K562 (cell line): Measurements from ENCODE around the gene PUM1. TPM values are rescaled to one million over a fixed set of nuclear protein-coding genes. Genes with fewer than 3 reads are reported as not detected.

Experiments
- ATAC-seq: fragments of 200-7000 bp; cut with Tn5 transposase; 3 replicates; pipeline ENCODE4 v1.9.1; 2020; ENCODE audit warnings: moderate library complexity
- BruUV-seq: library from RNA; stranded (reverse); fragments of 400-500 nt; replicated peaks from 2 replicates; lab custom pipeline; 2021; lab: Mats Ljungman, UMichigan
- CTCF ChIA-PET: fragments of 300-600 bp; formaldehyde crosslinking; extraction: SDS; loops from one replicate; lab custom pipeline; 2021; ENCODE audit warnings: low intra/inter-chr PET ratio; lab: Yijun Ruan, JAX
- POLR2A ChIA-PET: fragments of 300-600, 350-650 bp; sonication (Branson Sonifier 250); formaldehyde crosslinking; extraction: SDS; loops from one replicate; lab custom pipeline; 2021; ENCODE audit warnings: antibody characterized with exemption, inconsistent platforms; lab: Yijun Ruan, JAX
- DNase-seq, 4 experiments: peaks; one replicate each; pipeline versions ENCODE4 v3.0.0 to v3.0.0-alpha.2; 2011 to 2018; ENCODE audit warnings: low spot score in 3 of 4, mixed read lengths in 3 of 4; ENCODE audit errors: extremely low read depth in 1 of 4
- FAIRE-seq: peaks from 2 replicates; lab custom pipeline; 2011; peaks lifted over from hg19 to GRCh38; lab: Jason Lieb, UNC
- H2AFZ ChIP-seq: 2 replicates; pipeline ENCODE4 v1.6.0; 2011; ENCODE audit warnings: low read depth, low read length, control low read depth, inconsistent platforms
- H3K27ac ChIP-seq: fragments of 200-600 bp; 3 replicates; pipeline ENCODE4 v1.8.0; 2011; ENCODE audit warnings: low read depth, mild to moderate bottlenecking, control low read depth, inconsistent platforms, low read length, moderate library complexity, mixed read lengths; ENCODE audit errors: extremely low read depth
- H3K27me3 ChIP-seq, 2 experiments: fragments of 300-600 bp in 1 of 2; 2 replicates in 1 of 2; 3 replicates in 1 of 2; pipeline versions ENCODE4 v1.6.0 to v1.8.0; 2011; ENCODE audit warnings: inconsistent platforms in 2 of 2, low read length in 2 of 2, mild to moderate bottlenecking in 1 of 2, mixed read lengths in 1 of 2, moderate library complexity in 1 of 2; ENCODE audit not compliant: control insufficient read depth in 2 of 2, insufficient read depth in 2 of 2
- H3K36me3 ChIP-seq: fragments of 300-600 bp; 3 replicates; pipeline ENCODE4 v1.8.0; 2011; ENCODE audit warnings: mild to moderate bottlenecking, low read length, inconsistent platforms; ENCODE audit not compliant: control insufficient read depth, insufficient read depth
- H3K4me1 ChIP-seq, 2 experiments: fragments of 200-600 bp in 1 of 2; replicated peaks in 1 of 2; 2 replicates in 1 of 2; 3 replicates in 1 of 2; pipeline versions ENCODE4 v1.5.1 to v1.8.0; 2011; ENCODE audit warnings: inconsistent platforms in 2 of 2, low read length in 2 of 2, mild to moderate bottlenecking in 1 of 2, mixed read lengths in 1 of 2, moderate library complexity in 1 of 2; ENCODE audit not compliant: control insufficient read depth in 2 of 2, insufficient read depth in 2 of 2
- H3K4me2 ChIP-seq: 2 replicates; pipeline ENCODE4 v1.6.1; 2011; ENCODE audit warnings: low read length, control low read depth, inconsistent platforms, mixed read lengths; ENCODE audit not compliant: insufficient read depth
- H3K4me3 ChIP-seq: fragments of 200-600 bp; sonication (generic), shearing (Covaris generic); 2 replicates; pipeline ENCODE4 v1.5.1; 2016; ENCODE audit warnings: control low read depth, inconsistent platforms
- H3K79me2 ChIP-seq: fragments of 200-600 bp; 3 replicates; pipeline ENCODE4 v1.8.0; 2011; ENCODE audit warnings: low read length, inconsistent platforms; ENCODE audit not compliant: control insufficient read depth, insufficient read depth
- H3K9ac ChIP-seq, 2 experiments: 2 replicates each; pipeline versions ENCODE4 v1.6.0 to v1.6.1; 2011; ENCODE audit warnings: low read depth in 2 of 2, low read length in 2 of 2, control low read depth in 1 of 2, inconsistent platforms in 1 of 2, mild to moderate bottlenecking in 1 of 2, mixed read lengths in 1 of 2; ENCODE audit not compliant: insufficient read depth in 1 of 2
- H3K9me1 ChIP-seq: one replicate; pipeline ENCODE4 v1.6.0; 2011; ENCODE audit warnings: inconsistent platforms, mild to moderate bottlenecking, low read length, moderate library complexity; ENCODE audit not compliant: control insufficient read depth, insufficient read depth
- H3K9me3 ChIP-seq: replicated peaks from 2 replicates; pipeline ENCODE4 v1.5.1; 2011; ENCODE audit warnings: low read depth, low read length, inconsistent platforms; ENCODE audit not compliant: control insufficient read depth, insufficient read depth
- H4K20me1 ChIP-seq: replicated peaks from 2 replicates; pipeline ENCODE4 v1.6.1; 2011; ENCODE audit warnings: low read length, inconsistent platforms, mixed read lengths; ENCODE audit not compliant: control insufficient read depth, insufficient read depth
- ATF3 ChIP-seq, 2 experiments: fragments of 450-650 bp in 1 of 2; sonication (generic) in 1 of 2; formaldehyde crosslinking in 1 of 2; IDR thresholded peaks in 1 of 2; conservative IDR thresholded peaks in 1 of 2; 2 replicates each; pipeline versions ENCODE4 v1.6.1 to v1.8.1; 2016 to 2023; ENCODE audit warnings: mild to moderate bottlenecking in 2 of 2, moderate library complexity in 2 of 2, inconsistent platforms in 1 of 2, missing genetic modification reagents in 1 of 2
- DNMT1 ChIP-seq: fragments of 450-650 bp; IDR thresholded peaks from 2 replicates; pipeline ENCODE4 v1.6.1; 2016; ENCODE audit warnings: antibody characterized with exemption, mild to moderate bottlenecking
- NFIC ChIP-seq: fragments of 450-650 bp; IDR thresholded peaks from 2 replicates; pipeline ENCODE4 v1.6.1; 2017; ENCODE audit warnings: mild to moderate bottlenecking, inconsistent platforms
- RBM14 ChIP-seq: fragments of 200-400 bp; formaldehyde crosslinking; IDR thresholded peaks from 2 replicates; pipeline ENCODE4 v1.6.1; 2018; ENCODE audit warnings: low read depth, mild to moderate bottlenecking, low read length, moderate library complexity, borderline replicate concordance; ENCODE audit not compliant: insufficient read depth
- ZNF282 ChIP-seq: sonication (generic); formaldehyde crosslinking; IDR thresholded peaks from 2 replicates; pipeline ENCODE4 v1.8.1; 2023; ENCODE audit warnings: missing genetic modification reagents
- WGBS: fragments of 100-300 bp; shearing (Covaris generic); methylation state at CpG from one replicate; pipeline ENCODE4 v1.1.6; 2016; ENCODE audit warnings: low coverage, mixed read lengths; ENCODE audit not compliant: insufficient coverage; ENCODE audit errors: missing lambda C conversion rate; 5-methylcytosine and 5-hydroxymethylcytosine counted together
- in situ Hi-C: fragments of 300-500 bp; cut with MboI; formaldehyde crosslinking; loops from 4 replicates; pipeline ENCODE4 v1.15.0; 2018; ENCODE audit warnings: inconsistent platforms, mixed read lengths
- intact Hi-C: fragments of 100-400 bp; cut with micrococcal nuclease; formaldehyde crosslinking; loops from 2 replicates; pipeline ENCODE4 v1.14.2; 2022
- polyA plus RNA-seq, 8 experiments: library from polyadenylated mRNA; depleted of rRNA in 4 of 8; stranded (reverse) in 5 of 8; unstranded in 3 of 8; fragments of >200 nt; fragmentation: Nextera tagmentation in 2 of 8; fragmentation: Illumina TruSeq in 1 of 8; extraction: Ambion mirVana in 2 of 8; extraction: Trizol in 1 of 8; gene quantifications; 2 replicates each; pipeline versions ENCODE4 v1.2.1 to v1.2.3, GENCODE V29; 2011 to 2014; ENCODE audit warnings: inconsistent platforms in 1 of 8, missing spikeins in 1 of 8
- total RNA-seq, 7 experiments: library from RNA; depleted of rRNA in 6 of 7; stranded (reverse); fragments of >200 nt in 6 of 7; fragmentation: Illumina TruSeq in 2 of 7; extraction: Trizol in 2 of 7; gene quantifications; 2 replicates each; pipeline versions ENCODE4 v1.2.1 to v1.2.3, GENCODE V29; 2011 to 2021; ENCODE audit warnings: low replicate concordance in 1 of 7

The PUM1 gene
- total and polyA plus RNA-seq, 9 of the 15 experiments (the other 6 are each of a cell fraction or from before 2014, with no cell fraction given), result 37.7 to 104 (median 55.7) TPM

- Histone ChIP-seq H3K4me1 (no peaks in the 10 kb centered on the region), H3K9ac (no peak overlapping the region), H3K4me3 (no peak overlapping the region), H3K9me1 (no peaks in the 10 kb centered on the region), H3K27me3 (no peaks in the 10 kb centered on the region), H2AFZ (no peak overlapping the region), H4K20me1 (no peaks in the 10 kb centered on the region), H3K79me2 (no peaks in the 10 kb centered on the region), H3K4me2 (no peak overlapping the region), H3K27ac (no peak overlapping the region), H3K36me3 (peaks cover 90% of the 10 kb centered on the region), H3K9me3 (no peaks in the 10 kb centered on the region)
- POLR2A ChIA-PET, result interaction anchor here (1.1 to 1.3 kb wide), 3 partner anchors 8 to 16 kb away, joined by 3 to 5 read pairs (median 3); no protein-coding TSS in a partner anchor
- ATAC-seq, result no peak
- TF ChIP-seq ZNF282 (CRISPR knock-in tag) (no peak), ATF3 (IDR thresholded peaks at IDR 0.05) (no peak), ATF3 (CRISPR knock-in tag; conservative IDR thresholded peaks at IDR 0.05) (no peak), NFIC (peak; percentile 63), DNMT1 (no peak), RBM14 (no peak)
- intact Hi-C loops, result no loop called here
- 90% methylated on average over 7 of the region's 7 CpGs for WGBS
- BruUV-seq, result no TSS peak
- in situ Hi-C loops, result no loop called here
- CTCF ChIA-PET, result no interaction called here
- no peak for FAIRE-seq
- no peak for DNase-seq
These were observed 123.1 kb downstream of the PUM1 start for GRCh38 chr1:30942326-30942963.
